Transverse colon (tissue), 4 donors: ENCODE measurements around the gene FBXW9. TPM values are rescaled to one million over a fixed set of nuclear protein-coding genes. Genes with fewer than 3 reads are reported as not detected.
"Not testable (repeated sequence)": the region's sequence is repeated elsewhere in the genome, so short reads cannot be mapped to it uniquely, and the experiment has no call there.

Source experiments
- DNase-seq: peaks from one replicate; pipeline ENCODE4 v3.0.0-alpha.2; 2019
- H3K27ac ChIP-seq, 4 donors: fragments of 200-600 bp; sonication (generic); 2 replicates each; pipeline ENCODE4 v1.5.1; 2016 to 2018; ENCODE audit warnings: inconsistent platforms in 4 of 4
- H3K27me3 ChIP-seq: fragments of 200-600 bp; sonication (generic); 2 replicates; pipeline ENCODE4 v1.5.1; 2017; ENCODE audit warnings: inconsistent platforms
- H3K36me3 ChIP-seq, 4 donors: fragments of 200-600 bp; sonication (generic); 2 replicates each; pipeline ENCODE4 v1.5.1; 2017 to 2019; ENCODE audit warnings: inconsistent platforms in 4 of 4
- H3K4me1 ChIP-seq, 4 donors: fragments of 200-600 bp; sonication (generic); 2 replicates each; pipeline ENCODE4 v1.5.1; 2017 to 2020; ENCODE audit warnings: inconsistent platforms in 4 of 4
- H3K4me3 ChIP-seq, 4 donors: fragments of 200-600 bp; sonication (generic); 1 replicate in 1 of 4; 2 replicates in 3 of 4; pipeline versions ENCODE4 v1.5.1 to v1.6.1; 2017 to 2019; ENCODE audit warnings: inconsistent platforms in 4 of 4
- H3K9me3 ChIP-seq, 2 donors: fragments of 200-600 bp; sonication (generic); 2 replicates each; pipeline ENCODE4 v1.5.1; 2017 to 2019; ENCODE audit warnings: inconsistent platforms in 2 of 2
- EP300 ChIP-seq: sonication (generic); formaldehyde crosslinking; IDR thresholded peaks from one replicate; pipeline ENCODE4 v1.6.1; 2017; ENCODE audit warnings: antibody characterized with exemption, low read depth
- POLR2A ChIP-seq: fragments of 450-650 bp; IDR thresholded peaks from one replicate; pipeline ENCODE4 v1.6.1; 2016; ENCODE audit warnings: antibody characterized with exemption, mild to moderate bottlenecking, moderate library complexity
- POLR2AphosphoS5 ChIP-seq, 3 donors: sonication (generic); formaldehyde crosslinking; IDR thresholded peaks; one replicate each; pipeline ENCODE4 v1.6.1; 2016; ENCODE audit warnings: antibody characterized with exemption in 3 of 3
- WGBS, 2 donors: methylation state at CpG; one replicate each; pipeline ENCODE4 v1.1.5; 2018; ENCODE audit warnings: low coverage in 1 of 2; 5-methylcytosine and 5-hydroxymethylcytosine counted together
- in situ Hi-C, 4 donors: fragments of 200-750 bp; cut with MboI; loops; one replicate each; pipeline versions ENCODE4 v1.15.0 to v1.15.1; 2017; ENCODE audit warnings: low sequenced_read_pairs in 3 of 4, low pct_ligation_motif_present in 1 of 4, low pct_unique_long_range_greater_than_20kb in 1 of 4
- intact Hi-C: fragments of 100-400 bp; cut with DNase I; formaldehyde crosslinking; loops from one replicate; pipeline ENCODE4 v1.15.1; 2023; ENCODE audit warnings: low total_unique reads
- total RNA-seq, 4 donors: library from RNA; depleted of rRNA; stranded (reverse); fragments of >200 nt; gene quantifications; one replicate each; pipeline ENCODE4 v1.1.0, GENCODE V29; 2016
- TF ChIP-seq, protein P1 (sequence below), 5 experiments: fragments of 200-600 bp in 3 of 5; fragments of 450-650 bp in 2 of 5; sonication (generic) in 3 of 5; IDR thresholded peaks; 1 replicate in 2 of 5; 2 replicates in 3 of 5; pipeline ENCODE4 v1.5.1; 2016 to 2017; ENCODE audit warnings: antibody characterized with exemption in 5 of 5, inconsistent platforms in 3 of 5, mild to moderate bottlenecking in 2 of 5, moderate library complexity in 1 of 5

Gene FBXW9
- total RNA-seq, 4 donors from 2014 or later: 3.2 to 8.1 (median 4.9) TPM

DNA sequence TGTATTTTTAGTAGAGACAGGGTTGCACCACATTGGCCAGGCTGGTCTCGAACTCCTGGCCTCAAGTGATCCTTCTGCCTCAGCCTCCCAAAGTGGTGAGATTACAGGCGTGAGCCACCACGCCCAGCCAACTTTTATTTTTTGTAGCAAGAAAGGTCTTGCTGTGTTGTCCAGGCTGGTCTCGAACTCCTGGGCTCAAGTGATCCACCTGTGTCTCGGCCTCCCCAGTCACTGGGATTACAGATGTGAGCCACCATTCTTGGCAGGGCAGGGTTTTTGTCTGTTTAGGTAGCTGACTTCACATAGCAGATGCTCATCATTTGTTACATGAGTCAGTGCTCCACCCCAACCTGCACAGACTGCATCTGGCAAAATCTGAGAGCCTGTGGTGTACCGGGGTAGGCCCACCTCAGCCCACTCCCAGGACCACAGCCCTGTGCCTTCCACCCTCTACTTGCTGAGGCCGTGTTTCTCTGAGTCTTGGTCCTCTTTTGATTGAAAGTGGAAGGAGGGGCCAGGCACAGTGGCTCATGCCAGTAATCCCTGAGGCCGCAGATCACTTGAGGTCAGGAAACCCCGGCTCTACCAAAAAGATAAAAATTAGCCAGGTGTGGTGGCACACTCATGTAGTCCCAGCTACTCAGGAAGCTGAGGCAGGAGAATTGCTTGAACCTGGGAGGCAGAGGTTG, 31.5 kb upstream of the FBXW9 start:
- 98% methylated on average over 9 of the region's 9 CpGs; no CpG with 5 or more reads in 1 of the 2 donors for WGBS, 2 donors
- H3K36me3 ChIP-seq: peaks cover 0 to 16% (median 5%) of the 10 kb centered on the region in 4 donors
- TF ChIP-seq EP300 (no peak), POLR2A (no peak), POLR2AphosphoS5 (IDR thresholded peaks at IDR 0.05) (no peak)
- TF ChIP-seq, protein P1, sequence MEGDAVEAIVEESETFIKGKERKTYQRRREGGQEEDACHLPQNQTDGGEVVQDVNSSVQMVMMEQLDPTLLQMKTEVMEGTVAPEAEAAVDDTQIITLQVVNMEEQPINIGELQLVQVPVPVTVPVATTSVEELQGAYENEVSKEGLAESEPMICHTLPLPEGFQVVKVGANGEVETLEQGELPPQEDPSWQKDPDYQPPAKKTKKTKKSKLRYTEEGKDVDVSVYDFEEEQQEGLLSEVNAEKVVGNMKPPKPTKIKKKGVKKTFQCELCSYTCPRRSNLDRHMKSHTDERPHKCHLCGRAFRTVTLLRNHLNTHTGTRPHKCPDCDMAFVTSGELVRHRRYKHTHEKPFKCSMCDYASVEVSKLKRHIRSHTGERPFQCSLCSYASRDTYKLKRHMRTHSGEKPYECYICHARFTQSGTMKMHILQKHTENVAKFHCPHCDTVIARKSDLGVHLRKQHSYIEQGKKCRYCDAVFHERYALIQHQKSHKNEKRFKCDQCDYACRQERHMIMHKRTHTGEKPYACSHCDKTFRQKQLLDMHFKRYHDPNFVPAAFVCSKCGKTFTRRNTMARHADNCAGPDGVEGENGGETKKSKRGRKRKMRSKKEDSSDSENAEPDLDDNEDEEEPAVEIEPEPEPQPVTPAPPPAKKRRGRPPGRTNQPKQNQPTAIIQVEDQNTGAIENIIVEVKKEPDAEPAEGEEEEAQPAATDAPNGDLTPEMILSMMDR (IDR thresholded peaks at IDR 0.05): no peak
- H3K4me1 ChIP-seq: peaks cover 9 to 32% (median 20%) of the 10 kb centered on the region in 4 donors
- H3K4me3 ChIP-seq: no peak overlapping the region
- no peaks in the 10 kb centered on the region for H3K27me3 ChIP-seq
- intact Hi-C loops (no loop called here), in situ Hi-C loops (no loop called here)
- no peak overlapping the region for H3K27ac ChIP-seq
- no peak for DNase-seq
- H3K9me3 ChIP-seq: no peaks in the 10 kb centered on the region

DNA sequence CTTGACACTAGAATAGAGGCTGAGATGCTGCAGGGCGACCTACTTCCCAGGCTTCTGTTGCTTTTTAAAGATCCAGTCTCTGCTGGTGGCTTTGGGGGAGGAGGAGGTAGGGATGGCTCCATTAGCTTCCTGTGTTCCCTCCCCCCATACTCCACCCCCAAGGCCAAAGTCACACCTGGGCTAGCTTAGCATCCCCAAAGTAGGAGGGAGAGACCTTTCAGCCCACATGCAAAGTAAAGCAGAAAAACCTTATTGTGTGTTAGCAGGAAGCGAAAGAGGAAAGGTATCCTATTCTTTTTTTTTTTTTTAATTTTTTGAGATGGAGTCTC, 30.5 kb upstream of the FBXW9 start:
- H3K9me3 ChIP-seq: no peaks in the 10 kb centered on the region
- 80 to 95% methylated on average over 1 to 2 of the region's 2 CpGs for WGBS, 2 donors
- no peak for DNase-seq
- H3K27ac ChIP-seq: no peak overlapping the region
- TF ChIP-seq, protein P1 (IDR thresholded peaks at IDR 0.05): no peak
- TF ChIP-seq POLR2AphosphoS5 (IDR thresholded peaks at IDR 0.05) (no peak), EP300 (no peak), POLR2A (no peak)
- H3K27me3 ChIP-seq: no peaks in the 10 kb centered on the region
- H3K4me1 ChIP-seq: peaks cover 4 to 25% (median 15%) of the 10 kb centered on the region in 4 donors
- in situ Hi-C loops: no loop called here
- intact Hi-C loops: no loop called here
- H3K36me3 ChIP-seq: peaks cover 0 to 16% (median 5%) of the 10 kb centered on the region in 4 donors
- H3K4me3 ChIP-seq: no peak overlapping the region

DNA sequence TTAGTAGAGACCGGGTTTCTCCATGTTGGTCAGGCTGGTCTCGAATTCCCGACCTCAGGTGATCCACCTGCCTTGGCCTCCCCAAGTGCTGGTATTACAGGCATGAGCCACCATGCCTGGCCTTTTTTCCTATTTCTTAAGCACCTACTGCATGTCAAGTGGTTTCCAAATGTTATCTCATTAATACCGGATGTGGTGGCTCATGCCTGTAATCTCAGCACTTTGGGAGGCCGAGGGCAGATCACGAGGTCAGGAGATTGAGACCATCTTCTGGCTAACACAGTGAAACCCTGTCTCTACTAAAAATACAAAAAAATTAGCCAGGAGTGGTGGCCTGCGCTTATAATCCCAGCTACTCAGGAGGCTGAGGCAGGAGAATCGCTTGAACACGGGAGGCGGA, 29.2 kb upstream of the FBXW9 start:
- 93 to 94% methylated on average over 3 to 10 of the region's 10 CpGs for WGBS, 2 donors
- Histone ChIP-seq H3K4me1 (peaks cover 7 to 29% (median 24%) of the 10 kb centered on the region in 4 donors), H3K36me3 (peaks cover 0 to 16% (median 4%) of the 10 kb centered on the region in 4 donors)
- DNase-seq, in situ Hi-C loops, H3K9me3 ChIP-seq, H3K27ac ChIP-seq, intact Hi-C loops, H3K4me3 ChIP-seq, H3K27me3 ChIP-seq: not testable (repeated sequence)

DNA sequence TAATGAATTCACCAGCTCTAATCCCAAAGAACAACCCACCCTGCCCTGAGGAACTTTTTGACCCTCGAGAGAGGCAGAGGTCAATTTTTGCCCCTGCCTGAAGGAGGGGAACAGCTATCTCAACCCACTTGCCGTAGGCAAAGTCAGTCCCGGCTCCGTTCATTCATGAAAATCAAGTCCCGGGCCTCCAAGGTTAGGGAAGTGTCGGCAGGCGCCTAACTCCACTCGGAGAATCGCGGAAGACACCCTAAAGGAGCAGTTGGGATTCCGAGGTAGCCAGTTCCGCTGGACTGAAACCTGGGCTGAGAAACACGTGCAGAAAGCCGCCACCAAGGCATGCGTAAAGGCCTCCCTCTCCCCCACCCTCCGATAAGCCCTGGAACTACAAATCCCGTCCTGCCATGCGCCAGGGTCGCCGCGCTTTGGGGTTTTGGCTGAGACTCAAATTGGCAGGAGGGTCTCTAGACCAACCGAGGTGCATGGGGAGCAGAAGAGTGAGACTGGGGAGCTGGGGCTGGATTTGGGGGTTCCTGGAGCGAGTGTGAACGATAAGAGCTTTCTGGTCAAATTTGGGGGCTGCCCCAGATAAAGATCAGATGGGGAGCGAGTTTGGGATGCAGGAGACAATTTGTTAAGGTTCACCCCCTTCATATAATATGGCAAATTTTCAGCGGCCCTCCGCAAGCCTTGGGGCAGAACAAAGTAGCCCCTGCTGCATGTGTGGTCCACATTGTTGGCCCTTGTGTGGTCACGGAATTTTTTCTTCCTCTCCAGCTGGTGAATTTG, 27.4 kb upstream of the FBXW9 start, which contains the start of gene TNPO2:
Gene TNPO2 (minus strand): TSS at position 292 of the 786 bp plus-strand sequence. CDS start 2,955 bp downstream, outside the sequence.
- Histone ChIP-seq H3K9me3 (no peaks in the 10 kb centered on the region), H3K27me3 (no peaks in the 10 kb centered on the region), H3K4me1 (peaks cover 14 to 46% (median 29%) of the 10 kb centered on the region in 4 donors), H3K4me3 (peak within 1 kb of the TSS; percentile 29 to 99 (median 90)), H3K27ac (peak within 1 kb of the TSS; percentile 92 to 98 (median 96)), H3K36me3 (peaks cover 0 to 5% (median 0%) of the 10 kb centered on the region in 4 donors)
- DNase-seq: peak; percentile 69
- in situ Hi-C loops (no loop called here), intact Hi-C loops (no loop called here)
- TF ChIP-seq POLR2A: no peak
- no peak for TF ChIP-seq POLR2AphosphoS5 (IDR thresholded peaks at IDR 0.05)
- TF ChIP-seq EP300: no peak
- TF ChIP-seq, protein P1 (IDR thresholded peaks at IDR 0.05): no peak
- WGBS, 2 donors: 4 to 13% methylated on average over 6 to 28 of the region's 28 CpGs
